Keratinocyte (primary cell): ENCODE data around the gene SLC13A3.

Experiments used
- CTCF ChIP-seq, 3 experiments: IDR thresholded peaks in 1 of 3; conservative IDR thresholded peaks in 1 of 3; optimal IDR thresholded peaks in 1 of 3; 2 replicates in 2 of 3; 3 replicates in 1 of 3; pipeline versions ENCODE3 to v1.5.1; 2011; ENCODE audit warnings: low read length in 3 of 3, mild to moderate bottlenecking in 3 of 3, moderate library complexity in 2 of 3, control low read depth in 1 of 3, inconsistent platforms in 1 of 3; ENCODE audit not compliant: insufficient read depth in 2 of 3; ENCODE audit errors: extremely low read depth in 1 of 3
- EZH2 ChIP-seq: IDR thresholded peaks from one replicate; pipeline ENCODE4 v1.6.1; 2012; ENCODE audit warnings: inconsistent platforms, mild to moderate bottlenecking, low read length, moderate library complexity

DNA sequence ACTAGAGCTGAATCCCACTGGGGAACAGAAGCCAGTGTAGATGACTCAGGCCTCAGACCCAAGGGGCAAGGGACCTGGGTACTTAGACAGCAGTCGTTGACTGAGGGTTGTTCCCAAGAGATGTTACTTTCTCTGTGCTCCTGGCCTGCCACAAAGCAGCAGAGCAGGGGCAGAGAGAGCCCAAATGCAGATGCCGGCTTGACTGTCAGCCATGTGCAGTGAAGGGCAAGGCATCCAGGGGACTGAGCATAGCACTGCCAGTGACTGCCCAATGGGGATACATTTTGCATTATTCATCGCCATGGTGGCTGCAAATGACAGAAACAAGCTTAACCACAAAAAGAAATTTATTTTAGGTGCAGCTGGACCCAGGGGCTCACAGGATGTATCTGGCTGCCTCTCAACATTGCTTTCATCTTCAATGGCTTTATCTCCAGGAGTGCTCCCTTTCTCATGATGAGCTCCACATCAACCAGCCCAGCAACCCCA, 45.6 kb upstream of the SLC13A3 start:
- TF ChIP-seq EZH2 (no peak), CTCF (optimal IDR thresholded peaks at IDR 0.05 in 1 of 3, IDR thresholded peaks at IDR 0.05 in 1 of 3, conservative IDR thresholded peaks at IDR 0.05 in 1 of 3; ENCODE audit: extremely low read depth in 1 of 3, insufficient read depth in 2 of 3, low read length in 3 of 3) (no peak)
